ENCODE data around the gene MT1B.
"Not testable (repeated sequence)": the region's sequence is repeated elsewhere in the genome, so short reads cannot be mapped to it uniquely, and the experiment has no call there.

MT1B gene

DNA sequence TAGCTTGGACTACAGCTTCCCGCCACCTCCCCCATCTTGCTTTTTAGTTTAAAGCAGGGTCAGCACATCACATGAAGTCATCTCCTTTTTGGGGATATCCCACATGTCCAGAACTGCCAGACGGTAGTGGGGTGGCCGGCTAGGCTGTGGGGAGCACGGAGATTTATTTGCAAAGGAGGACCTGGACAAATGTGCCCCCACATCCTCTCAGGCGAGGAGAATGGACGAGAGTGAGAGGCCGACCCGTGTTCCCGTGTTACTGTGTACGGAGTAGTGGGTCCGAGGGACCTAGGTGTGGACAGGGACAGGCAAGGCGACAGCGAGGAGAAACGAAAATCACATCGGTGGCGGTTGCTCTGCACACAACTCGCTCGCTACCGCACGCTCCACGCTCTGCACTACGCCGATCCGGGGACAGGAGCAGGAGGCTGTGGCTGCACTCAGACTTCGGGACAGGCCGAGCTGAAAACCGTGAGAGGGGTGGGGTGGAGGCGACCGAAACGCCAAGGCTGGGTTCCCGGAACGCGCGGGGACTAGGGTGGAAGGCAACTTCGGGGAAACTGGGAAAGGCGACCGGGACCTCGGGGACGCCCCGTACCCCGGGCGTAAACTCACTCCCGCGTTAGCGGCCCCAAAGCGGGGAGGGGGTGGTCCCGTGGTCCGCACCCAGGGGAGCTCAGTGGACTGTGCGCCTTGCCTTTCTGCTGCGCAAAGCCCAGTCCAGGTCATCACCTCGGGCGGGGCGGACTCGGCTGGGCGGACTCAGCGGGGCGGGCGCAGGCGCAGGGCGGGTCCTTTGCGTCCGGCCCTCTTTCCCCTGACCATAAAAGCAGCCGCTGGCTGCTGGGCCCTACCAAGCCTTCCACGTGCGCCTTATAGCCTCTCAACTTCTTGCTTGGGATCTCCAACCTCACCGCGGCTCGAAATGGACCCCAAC, 13.6 kb upstream of the MT1B start, which contains the start of gene MT1A:
TSS of gene MT1A (plus strand) at position 853 of the 937 bp plus-strand sequence. CDS start at position 926, 73 bp downstream.
- DNase-seq (ENCODE audit: low read depth): no peak

- no peak for DNase-seq (ENCODE audit: low read depth)
Measured at GRCh38 chr16:56639045-56639444, 12.6 kb upstream of the MT1B start.

- no peak for DNase-seq (ENCODE audit: low read depth)
Measured at GRCh38 chr16:56640076-56640475, 11.6 kb upstream of the MT1B start.

DNA sequence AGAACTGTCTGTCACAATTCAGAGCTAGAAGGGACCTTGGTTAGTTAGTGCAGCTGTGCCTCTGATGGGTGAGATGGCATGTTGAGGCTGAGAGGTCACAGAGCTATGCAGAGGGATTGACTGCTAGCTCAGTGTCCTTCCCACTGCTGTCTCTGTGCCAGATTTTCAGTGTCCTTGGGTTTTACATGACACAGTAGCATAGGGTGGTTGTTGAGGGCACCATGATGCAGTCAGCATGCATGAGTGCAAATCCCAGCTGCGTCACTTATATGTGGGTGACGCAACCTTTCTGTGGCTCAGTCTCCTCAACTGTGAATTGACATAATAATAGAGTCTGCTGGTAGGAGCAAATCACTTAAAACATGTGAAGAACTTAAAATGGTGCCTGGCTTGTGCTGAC, 10.5 kb upstream of the MT1B start:
- DNase-seq (ENCODE audit: low read depth): no peak

- peak; percentile 48 for DNase-seq (ENCODE audit: low read depth)
Measured at GRCh38 chr16:56643080-56643778, 8.5 kb upstream of the MT1B start.

GRCh38 chr16:56643833-56644232, 7.9 kb upstream of the MT1B start:
- DNase-seq (ENCODE audit: low read depth): no peak

DNA sequence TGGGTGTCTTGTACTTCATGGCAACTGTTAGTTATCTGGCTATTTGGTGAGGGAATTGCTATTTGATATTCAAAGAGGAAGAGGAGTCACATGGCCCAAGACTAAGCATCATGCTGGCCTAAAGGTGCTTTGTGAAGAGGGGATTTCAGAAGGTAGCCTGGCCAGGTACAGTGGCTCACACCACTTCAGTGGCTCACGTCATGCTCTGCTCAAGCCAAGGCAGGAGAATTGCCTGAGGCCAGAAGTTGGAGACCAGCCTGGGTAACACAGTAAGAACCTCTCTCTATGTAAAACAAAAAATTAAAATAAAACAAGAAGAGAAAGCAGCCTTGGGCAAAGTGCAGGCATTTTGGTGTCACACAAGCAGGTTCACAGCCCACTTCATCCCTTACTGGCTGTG, 6.4 kb upstream of the MT1B start:
- DNase-seq (ENCODE audit: low read depth): no peak

DNA sequence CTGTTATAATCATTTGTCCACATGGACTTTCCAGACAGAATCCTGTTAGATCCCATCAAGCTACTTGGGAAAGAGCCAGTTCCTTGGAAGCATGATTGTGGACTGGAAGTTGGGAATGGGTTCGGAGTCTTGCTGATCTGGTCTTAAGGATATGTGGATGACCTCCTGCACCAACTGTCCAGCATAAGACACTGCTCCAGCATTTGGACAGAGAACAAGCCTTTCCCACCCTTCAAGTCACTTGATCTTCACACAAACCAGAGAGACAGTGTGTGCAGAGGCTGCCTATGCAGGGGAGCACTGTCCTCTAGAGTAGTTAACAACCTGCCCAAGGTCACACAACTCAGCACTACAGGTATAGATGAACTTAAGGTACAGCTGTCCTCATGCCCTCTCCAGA, 5.8 kb upstream of the MT1B start:
- no peak for DNase-seq (ENCODE audit: low read depth)

DNA sequence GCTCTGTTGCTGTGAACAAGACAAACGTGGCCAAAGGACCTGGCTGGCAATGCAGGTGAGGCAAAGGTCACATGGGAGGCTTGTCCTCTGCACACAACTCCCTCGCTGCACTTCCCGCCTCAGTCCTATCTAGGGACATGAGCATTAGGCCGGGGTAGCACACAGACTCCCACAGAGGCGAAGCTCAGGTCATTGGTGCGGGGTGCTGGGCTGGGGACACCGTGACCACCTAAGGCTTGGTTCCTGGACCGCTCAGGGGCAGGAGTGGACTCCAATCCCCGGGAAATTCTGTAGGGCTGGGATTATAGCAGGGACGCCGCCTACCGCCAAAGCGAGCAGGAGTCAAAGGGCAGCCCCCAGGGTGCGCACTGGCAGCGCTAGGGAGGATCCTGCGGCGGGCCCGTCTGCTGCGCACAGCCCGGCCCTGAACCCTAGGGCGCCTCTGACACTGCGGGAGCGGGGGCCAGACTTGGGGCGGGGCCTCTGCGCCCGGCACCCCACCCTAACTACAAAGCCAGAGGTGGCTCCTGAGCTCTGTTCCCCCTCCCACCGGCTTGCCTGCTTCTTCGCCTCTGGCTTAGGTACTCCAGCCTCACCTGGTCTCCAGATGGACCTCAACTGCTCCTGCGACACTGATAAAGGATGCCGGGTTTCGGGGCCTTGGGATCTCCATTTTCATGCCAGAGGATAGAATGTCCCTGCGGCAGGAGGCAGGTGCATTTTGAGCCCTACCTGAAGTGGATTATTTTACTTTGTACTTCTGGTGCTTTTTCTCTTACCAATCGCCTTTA, 3.9 kb upstream of the MT1B start:
- no peak for DNase-seq (ENCODE audit: low read depth)

DNA sequence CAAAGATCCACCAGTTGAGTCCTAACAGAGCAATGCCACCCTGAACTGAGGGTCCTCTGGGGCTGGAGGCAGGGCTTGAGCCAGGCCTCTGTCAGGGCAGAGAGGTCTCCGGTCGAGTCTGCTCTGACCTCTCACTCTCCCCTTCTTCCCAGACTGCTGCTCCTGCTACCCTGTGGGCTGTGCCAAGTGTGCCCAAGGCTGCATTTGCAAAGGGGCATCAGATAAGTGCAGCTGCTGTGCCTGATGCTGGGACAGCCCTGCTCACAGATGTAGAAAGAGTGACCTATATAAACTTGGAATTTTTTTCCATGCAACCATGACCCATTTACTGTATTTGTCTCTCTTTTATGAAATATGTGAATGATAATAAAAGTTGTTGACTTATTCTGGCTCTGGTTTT, 2.4 kb upstream of the MT1B start:
- DNase-seq (ENCODE audit: low read depth): no peak

GRCh38 chr16:56649820-56650219, 1.9 kb upstream of the MT1B start:
- DNase-seq (ENCODE audit: low read depth): no peak

- DNase-seq (ENCODE audit: low read depth): no peak
Measured at GRCh38 chr16:56652600-56652999, 914 bp downstream of the MT1B start.

DNA sequence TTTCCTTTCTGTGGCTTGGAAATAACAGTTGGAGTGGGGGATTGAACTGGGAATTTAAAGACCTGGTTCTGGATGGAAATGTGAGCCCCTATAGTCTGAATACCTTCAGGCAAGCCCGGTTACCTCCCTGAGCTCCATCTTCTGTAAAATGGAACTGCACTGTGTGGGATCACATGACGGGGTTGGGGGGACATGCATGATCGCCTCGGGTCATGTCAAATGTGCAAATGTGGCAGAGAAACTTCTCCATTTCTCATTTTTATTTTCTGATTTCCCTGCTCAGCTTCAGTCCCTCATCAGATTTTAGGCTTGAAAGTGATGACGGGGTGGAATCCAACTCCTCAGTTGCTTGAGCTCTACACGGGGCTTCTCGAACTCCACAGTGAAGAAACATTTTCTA, 1.5 kb downstream of the MT1B start:
- no peak for DNase-seq (ENCODE audit: low read depth)

- DNase-seq (ENCODE audit: low read depth): peak; percentile 53
Measured at GRCh38 chr16:56657555-56658326, 6.1 kb downstream of the MT1B start, which contains the start of gene MT1F. MT1F (plus strand) TSS chr16:56657959; CDS start chr16:56658059, 100 bp downstream.

GRCh38 chr16:56658327-56658875, 6.7 kb downstream of the MT1B start:
- DNase-seq (ENCODE audit: low read depth): no peak

DNA sequence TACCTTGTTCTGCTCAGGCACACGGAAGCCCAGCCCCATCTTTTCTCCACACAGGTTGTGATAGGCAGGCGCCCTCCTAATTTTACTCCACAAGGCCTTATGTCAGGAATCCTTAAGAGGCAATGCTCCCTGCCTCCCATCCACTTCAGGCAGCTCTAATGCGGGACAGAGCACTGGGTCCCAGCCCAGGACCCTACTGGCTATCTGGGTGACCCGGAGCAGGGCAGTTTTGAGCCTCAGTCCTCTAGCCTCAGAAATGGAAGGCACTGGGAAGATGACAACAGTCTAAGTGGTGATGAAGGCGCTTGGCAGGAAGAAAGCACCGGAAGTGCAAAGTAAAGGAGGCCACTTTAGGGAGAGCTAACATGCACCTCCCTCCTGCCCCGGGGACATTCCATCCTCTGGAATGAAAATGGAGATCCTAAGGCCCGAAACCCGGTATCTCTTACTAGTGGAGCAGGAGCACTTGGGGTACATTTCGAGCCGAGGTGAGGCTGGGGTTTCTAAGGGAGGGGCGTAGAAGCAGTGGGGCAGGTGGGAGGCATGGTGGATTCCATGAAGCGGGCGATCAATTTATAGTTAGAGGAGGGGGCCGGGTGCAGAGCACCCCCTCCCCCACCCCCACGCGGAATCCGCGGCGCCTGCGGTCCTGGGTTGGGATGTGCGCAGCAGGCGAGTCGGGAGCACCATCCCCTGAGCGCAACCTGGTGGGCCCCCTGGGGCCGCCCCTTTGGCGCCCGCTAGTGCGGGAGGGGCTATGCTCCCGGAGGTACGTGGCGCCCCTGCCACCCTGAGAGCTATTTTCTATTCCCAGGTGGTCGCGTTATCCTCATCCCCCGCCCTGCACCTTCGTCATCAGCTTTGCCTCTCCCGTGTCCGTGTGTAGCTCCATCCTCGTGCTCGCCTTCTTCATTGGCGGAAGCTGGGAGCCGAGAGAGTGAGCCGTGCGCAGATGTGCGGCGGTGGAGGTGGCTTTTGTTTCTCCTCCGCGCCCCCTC, 11.0 kb downstream of the MT1B start:
- no peak for DNase-seq (ENCODE audit: low read depth)

- no peak for DNase-seq (ENCODE audit: low read depth)
Measured at GRCh38 chr16:56664506-56664905, 12.8 kb downstream of the MT1B start.

DNA sequence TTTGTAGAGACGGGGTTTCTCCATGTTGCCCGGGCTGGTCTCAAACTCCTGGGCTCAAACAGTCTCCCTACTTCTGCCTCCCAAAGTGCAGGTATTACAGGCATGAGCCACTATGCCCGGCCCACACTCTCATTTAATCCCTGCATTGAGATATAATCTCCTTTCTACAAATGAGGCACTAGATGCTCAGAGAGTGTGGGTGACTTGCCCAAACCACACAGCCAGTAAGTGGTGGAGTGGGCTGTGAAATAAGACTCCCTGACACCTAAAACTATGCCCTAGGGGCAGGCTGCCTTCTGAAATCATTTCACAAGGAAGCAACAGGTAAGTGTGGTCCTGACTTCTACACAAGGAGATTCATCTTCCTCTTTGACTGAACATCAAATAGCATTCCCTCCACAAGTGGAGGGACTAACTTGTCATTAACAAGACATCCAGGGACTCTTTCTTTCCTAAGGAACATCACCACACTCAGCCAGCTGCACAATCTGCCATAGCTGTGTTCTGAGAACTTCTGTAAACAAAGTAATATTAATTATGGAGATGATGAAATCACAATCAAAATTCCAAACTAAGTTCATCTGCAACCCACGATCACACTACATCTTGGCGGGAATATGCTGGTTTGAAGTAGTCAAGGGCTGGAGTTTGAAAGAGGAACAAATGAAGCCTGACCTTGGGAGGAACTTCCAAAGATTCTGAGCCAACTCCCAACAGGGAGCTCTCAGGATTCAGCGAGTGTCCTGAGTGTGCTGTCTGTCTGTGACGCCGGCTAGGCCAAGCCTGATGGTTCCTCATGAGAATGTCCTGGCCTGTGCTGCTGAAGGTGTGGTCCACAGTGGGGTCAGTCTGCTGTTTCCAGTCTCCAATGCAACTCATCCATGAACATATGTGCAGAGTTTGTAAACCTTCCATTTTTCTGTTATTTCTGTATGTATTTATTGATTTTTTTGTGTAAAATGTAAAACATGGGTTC, 13.9 kb downstream of the MT1B start:
- not testable (repeated sequence) for DNase-seq (ENCODE audit: low read depth)

Measured in stimulated activated CD8-positive, alpha-beta memory T cell treated with anti-CD3 and anti-CD28 coated beads, Interleukin-15, amount 100 ng/mL, for 24 hours (primary cell).